Measurements from ENCODE around the gene ROR2. TPM values are rescaled to one million over a fixed set of nuclear protein-coding genes. Genes with fewer than 3 reads are reported as not detected.

The ROR2 gene
- total RNA-seq, 1 donor: not detected

DNA sequence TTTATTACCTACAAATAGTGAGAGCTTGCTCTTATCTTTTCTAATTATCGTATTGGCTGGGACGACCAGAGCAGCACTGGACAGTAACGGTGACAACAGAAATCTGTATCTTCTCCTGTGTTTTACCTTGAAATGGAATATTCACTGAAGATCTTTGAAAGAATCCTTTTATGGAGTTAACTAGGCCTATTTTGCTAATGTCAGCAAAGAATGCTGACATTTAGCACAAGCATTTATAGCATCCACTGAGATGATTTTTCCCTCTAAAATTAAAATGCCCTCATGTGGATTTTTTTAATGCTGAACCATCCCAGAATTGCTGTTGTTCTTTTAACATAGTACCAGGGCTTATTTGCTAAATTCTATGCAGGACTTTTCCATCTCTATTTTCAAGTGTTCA lies 59.4 kb downstream of the ROR2 start:
- peaks cover 5% of the 10 kb centered on the region for H3K27me3 ChIP-seq (ENCODE audit: insufficient read depth, low read length)

GRCh38 chr9:91889161-91889911 lies 60.7 kb downstream of the ROR2 start:
- Histone ChIP-seq H3K4me1 (ENCODE audit: insufficient read depth, low read length) (no peaks in the 10 kb centered on the region), H3K9me3 (ENCODE audit: low read depth, low read length) (no peaks in the 10 kb centered on the region), H3K4me3 (ENCODE audit: low read length) (no peak overlapping the region), H3K27me3 (ENCODE audit: insufficient read depth, low read length) (peaks cover 5% of the 10 kb centered on the region)

More for the DNA sequence above, 59.4 kb downstream of the ROR2 start:
- Histone ChIP-seq H3K4me3 (ENCODE audit: low read length) (no peak overlapping the region), H3K4me1 (ENCODE audit: insufficient read depth, low read length) (no peaks in the 10 kb centered on the region), H3K9me3 (ENCODE audit: low read depth, low read length) (no peaks in the 10 kb centered on the region)

- no peaks in the 10 kb centered on the region for H3K9me3 ChIP-seq (ENCODE audit: low read depth, low read length)
- H3K27me3 ChIP-seq (ENCODE audit: insufficient read depth, low read length): peaks cover 5% of the 10 kb centered on the region
- H3K4me1 ChIP-seq (ENCODE audit: insufficient read depth, low read length): no peaks in the 10 kb centered on the region
- no peak overlapping the region for H3K4me3 ChIP-seq (ENCODE audit: low read length)
These were observed 63.5 kb downstream of the ROR2 start for GRCh38 chr9:91886414-91887076.

DNA sequence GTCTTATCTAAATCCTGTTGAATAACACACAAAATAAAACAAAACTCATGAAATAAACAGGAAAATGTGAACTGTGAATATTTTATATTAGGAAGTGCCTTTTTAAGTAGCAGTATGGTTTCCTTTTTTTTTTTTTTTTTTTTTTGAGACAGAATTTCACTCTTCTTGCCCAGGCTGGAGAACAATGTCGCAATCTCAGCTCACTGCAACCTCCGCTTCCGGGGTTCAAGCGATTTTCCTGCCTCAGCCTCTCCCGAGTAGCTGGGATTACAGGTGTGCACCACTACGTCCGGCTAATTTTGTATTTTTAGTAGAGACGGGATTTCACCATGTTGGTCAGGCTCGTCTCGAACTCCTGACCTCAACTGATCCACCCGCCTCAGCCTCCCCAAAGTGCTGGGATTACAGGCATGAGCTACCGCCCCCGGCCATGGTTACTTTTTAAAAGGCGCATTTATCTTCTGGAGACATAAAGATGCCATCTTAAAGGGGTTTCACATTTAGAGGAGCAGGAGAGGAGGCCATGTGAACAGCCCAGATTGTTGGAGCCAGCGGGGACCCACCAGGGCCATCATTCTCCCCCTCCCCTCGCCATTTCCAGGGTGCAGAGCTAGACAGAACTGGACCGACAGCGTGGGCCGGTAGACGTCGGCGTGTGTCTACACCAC lies 64.1 kb downstream of the ROR2 start:
- no peaks in the 10 kb centered on the region for H3K9me3 ChIP-seq (ENCODE audit: low read depth, low read length)
- no peaks in the 10 kb centered on the region for H3K4me1 ChIP-seq (ENCODE audit: insufficient read depth, low read length)
- peaks cover 5% of the 10 kb centered on the region for H3K27me3 ChIP-seq (ENCODE audit: insufficient read depth, low read length)
- H3K4me3 ChIP-seq (ENCODE audit: low read length): no peak overlapping the region

DNA sequence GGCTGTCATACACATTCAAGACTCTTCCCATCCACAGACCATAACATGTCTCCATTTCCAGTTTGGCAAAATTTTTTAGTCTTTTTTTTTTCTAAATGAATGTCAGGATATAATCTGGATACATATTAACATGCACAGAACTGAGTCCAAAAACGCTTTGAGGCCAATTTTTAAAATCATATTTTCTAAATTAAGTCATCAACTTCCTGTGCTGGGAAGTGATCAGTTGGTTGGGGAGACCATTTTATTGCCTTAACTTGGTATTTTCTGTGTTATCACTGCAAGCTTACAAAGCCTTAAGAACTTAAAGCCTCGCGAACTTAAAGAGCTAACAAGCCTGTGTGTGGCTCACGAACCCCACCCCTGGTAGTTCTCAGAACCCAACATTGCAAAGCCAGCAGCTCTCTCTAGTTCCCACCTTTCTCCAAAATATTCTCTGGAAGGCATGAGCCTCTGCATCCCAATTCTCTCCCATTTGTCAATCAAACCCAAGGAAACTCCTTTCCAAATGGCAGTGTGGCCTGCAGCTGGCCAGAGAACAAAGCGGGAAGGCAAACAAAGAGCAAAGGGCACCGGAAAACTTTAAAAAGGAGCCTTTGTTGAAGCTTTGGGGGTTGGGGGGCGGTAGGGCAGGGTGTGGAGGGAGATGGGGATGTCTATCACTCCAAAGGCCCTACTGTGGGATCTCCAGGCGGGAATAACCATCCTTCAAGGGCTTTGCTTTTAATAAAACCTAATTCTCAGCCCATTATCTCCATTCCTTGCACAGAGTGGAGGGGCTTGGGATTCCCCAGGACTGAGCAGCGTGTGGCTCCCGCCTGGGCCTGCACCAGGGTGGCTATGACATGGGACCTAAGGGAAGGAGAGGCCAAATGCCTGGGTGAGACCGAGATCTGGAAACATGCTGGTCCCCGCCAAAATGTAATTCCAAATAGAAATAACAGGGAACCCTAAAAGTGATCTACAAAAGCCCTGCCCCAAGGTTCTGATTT lies 65.0 kb downstream of the ROR2 start:
- peaks cover 5% of the 10 kb centered on the region for H3K27me3 ChIP-seq (ENCODE audit: insufficient read depth, low read length)
- H3K4me3 ChIP-seq (ENCODE audit: low read length): no peak overlapping the region
- H3K9me3 ChIP-seq (ENCODE audit: low read depth, low read length): no peaks in the 10 kb centered on the region
- H3K4me1 ChIP-seq (ENCODE audit: insufficient read depth, low read length): no peaks in the 10 kb centered on the region

GRCh38 chr9:91884153-91884552 lies 65.9 kb downstream of the ROR2 start:
- peaks cover 5% of the 10 kb centered on the region for H3K27me3 ChIP-seq (ENCODE audit: insufficient read depth, low read length)
- H3K4me3 ChIP-seq (ENCODE audit: low read length): no peak overlapping the region
- no peaks in the 10 kb centered on the region for H3K9me3 ChIP-seq (ENCODE audit: low read depth, low read length)
- no peaks in the 10 kb centered on the region for H3K4me1 ChIP-seq (ENCODE audit: insufficient read depth, low read length)

- H3K4me1 ChIP-seq (ENCODE audit: insufficient read depth, low read length): no peaks in the 10 kb centered on the region
- H3K4me3 ChIP-seq (ENCODE audit: low read length): no peak overlapping the region
- no peaks in the 10 kb centered on the region for H3K9me3 ChIP-seq (ENCODE audit: low read depth, low read length)
- peaks cover 5% of the 10 kb centered on the region for H3K27me3 ChIP-seq (ENCODE audit: insufficient read depth, low read length)
These were observed 66.5 kb downstream of the ROR2 start for GRCh38 chr9:91883503-91883902.

GRCh38 chr9:91882627-91883026 lies 67.4 kb downstream of the ROR2 start:
- Histone ChIP-seq H3K4me1 (ENCODE audit: insufficient read depth, low read length) (no peaks in the 10 kb centered on the region), H3K27me3 (ENCODE audit: insufficient read depth, low read length) (peaks cover 5% of the 10 kb centered on the region), H3K9me3 (ENCODE audit: low read depth, low read length) (no peaks in the 10 kb centered on the region), H3K4me3 (ENCODE audit: low read length) (no peak overlapping the region)

DNA sequence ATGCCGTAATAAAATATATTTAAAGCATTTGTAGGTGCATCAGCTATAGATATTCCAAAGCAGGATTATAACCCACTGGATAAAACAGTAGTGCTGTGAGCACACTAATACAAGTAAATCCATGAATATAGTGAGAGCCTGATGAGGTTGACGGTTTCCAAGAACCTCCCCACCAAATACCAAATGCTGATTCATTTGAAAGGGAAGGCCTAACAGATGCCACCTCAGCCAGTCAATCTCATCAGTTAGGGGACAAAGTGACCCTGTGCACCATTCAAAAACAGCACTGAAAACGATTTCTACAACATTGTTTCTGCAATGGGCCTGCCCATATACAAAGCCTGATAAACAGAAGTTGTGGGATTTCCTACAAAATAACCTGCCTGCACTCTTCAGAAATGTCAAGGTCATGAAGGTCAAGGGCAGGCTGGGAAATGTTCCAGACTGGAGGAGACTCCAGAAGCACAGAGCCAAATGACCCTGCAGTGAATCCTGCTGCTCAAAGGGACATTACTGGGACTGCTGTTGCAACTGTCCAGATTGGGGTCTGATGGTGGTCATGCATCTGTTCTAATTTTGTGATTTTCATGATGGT lies 69.6 kb downstream of the ROR2 start:
- Histone ChIP-seq H3K9me3 (ENCODE audit: low read depth, low read length) (no peaks in the 10 kb centered on the region), H3K27me3 (ENCODE audit: insufficient read depth, low read length) (no peaks in the 10 kb centered on the region), H3K4me3 (ENCODE audit: low read length) (no peak overlapping the region), H3K4me1 (ENCODE audit: insufficient read depth, low read length) (no peaks in the 10 kb centered on the region)

DNA sequence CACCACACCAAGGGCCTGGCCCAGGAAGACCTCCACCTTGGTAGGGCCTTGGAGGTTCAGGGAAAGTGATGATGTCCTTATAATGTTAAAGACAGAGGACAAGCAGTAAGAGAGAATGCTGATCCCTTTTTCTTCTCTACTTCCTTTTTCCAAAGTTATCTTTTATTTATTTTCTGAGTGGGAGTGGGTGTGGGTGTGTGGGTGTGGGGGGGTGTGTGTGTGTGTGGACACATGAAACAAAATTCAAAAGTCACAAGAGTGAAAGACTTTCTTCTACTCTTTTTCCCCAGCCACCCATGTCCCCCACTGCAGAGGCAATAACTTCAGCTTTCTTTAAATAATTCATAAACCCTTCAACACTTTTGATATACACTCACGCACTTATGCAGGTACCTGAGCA lies 70.8 kb downstream of the ROR2 start:
- no peaks in the 10 kb centered on the region for H3K4me1 ChIP-seq (ENCODE audit: insufficient read depth, low read length)
- H3K27me3 ChIP-seq (ENCODE audit: insufficient read depth, low read length): no peaks in the 10 kb centered on the region
- H3K9me3 ChIP-seq (ENCODE audit: low read depth, low read length): no peaks in the 10 kb centered on the region
- H3K4me3 ChIP-seq (ENCODE audit: low read length): no peak overlapping the region

- Histone ChIP-seq H3K27me3 (ENCODE audit: insufficient read depth, low read length) (peaks cover 2% of the 10 kb centered on the region), H3K4me3 (ENCODE audit: low read length) (no peak overlapping the region), H3K4me1 (ENCODE audit: insufficient read depth, low read length) (no peaks in the 10 kb centered on the region), H3K9me3 (ENCODE audit: low read depth, low read length) (no peaks in the 10 kb centered on the region)
These were observed 76.4 kb downstream of the ROR2 start for GRCh38 chr9:91873637-91874051.

GRCh38 chr9:91868732-91869391 lies 81.2 kb downstream of the ROR2 start:
- Histone ChIP-seq H3K4me1 (ENCODE audit: insufficient read depth, low read length) (no peaks in the 10 kb centered on the region), H3K4me3 (ENCODE audit: low read length) (no peak overlapping the region), H3K27me3 (ENCODE audit: insufficient read depth, low read length) (peaks cover 3% of the 10 kb centered on the region), H3K9me3 (ENCODE audit: low read depth, low read length) (no peaks in the 10 kb centered on the region)

- Histone ChIP-seq H3K27me3 (ENCODE audit: insufficient read depth, low read length) (peaks cover 3% of the 10 kb centered on the region), H3K4me3 (ENCODE audit: low read length) (no peak overlapping the region), H3K9me3 (ENCODE audit: low read depth, low read length) (no peaks in the 10 kb centered on the region), H3K4me1 (ENCODE audit: insufficient read depth, low read length) (no peaks in the 10 kb centered on the region)
These were observed 82.3 kb downstream of the ROR2 start for GRCh38 chr9:91867740-91868139.

DNA sequence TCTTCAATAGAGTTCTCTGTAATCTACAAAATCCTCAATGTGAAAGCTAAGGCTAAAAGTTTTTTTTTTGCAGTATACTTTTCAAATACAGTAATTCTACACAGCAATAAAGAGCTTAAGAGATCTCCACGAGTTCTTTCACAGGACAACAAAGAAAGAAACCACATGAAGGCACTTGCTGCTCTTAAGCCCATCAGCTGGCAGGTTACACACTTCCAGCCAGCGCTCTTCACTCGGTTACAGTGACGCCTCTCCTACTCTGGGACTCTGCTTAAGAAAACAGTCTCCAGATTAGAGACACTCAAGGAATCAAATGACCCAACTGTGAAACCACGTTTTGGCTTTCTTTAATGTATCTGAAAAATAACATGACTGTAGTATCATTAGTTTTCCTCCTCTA lies 85.0 kb downstream of the ROR2 start:
- no peaks in the 10 kb centered on the region for H3K9me3 ChIP-seq (ENCODE audit: low read depth, low read length)
- no peaks in the 10 kb centered on the region for H3K4me1 ChIP-seq (ENCODE audit: insufficient read depth, low read length)
- H3K27me3 ChIP-seq (ENCODE audit: insufficient read depth, low read length): peaks cover 3% of the 10 kb centered on the region

More for the DNA sequence above, 85.0 kb downstream of the ROR2 start:
- no peak overlapping the region for H3K4me3 ChIP-seq (ENCODE audit: low read length)
